Measurements from ENCODE around the gene TTF2.

DNA sequence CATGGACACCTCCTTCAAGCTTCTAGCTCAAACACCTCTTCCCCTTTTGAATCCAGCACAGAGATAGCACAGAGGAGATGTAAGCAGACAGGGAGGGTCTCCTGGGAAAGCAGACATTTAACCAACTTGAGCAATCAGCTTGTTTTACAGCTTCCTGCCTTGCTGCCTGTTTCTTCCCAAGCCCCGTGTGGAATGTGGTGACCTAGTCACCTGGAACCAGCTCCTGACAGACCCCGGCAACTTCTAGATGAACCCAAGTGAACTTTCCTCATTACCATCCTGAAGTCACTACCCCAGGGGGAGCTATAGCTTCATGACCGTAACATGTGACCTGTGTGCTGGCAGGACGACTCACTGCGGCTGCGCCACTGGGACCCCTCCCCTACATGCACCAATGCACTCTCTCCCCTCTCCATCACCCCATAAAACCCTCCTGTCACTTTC, 24.1 kb upstream of the TTF2 start:
- TF ChIP-seq, protein P1, sequence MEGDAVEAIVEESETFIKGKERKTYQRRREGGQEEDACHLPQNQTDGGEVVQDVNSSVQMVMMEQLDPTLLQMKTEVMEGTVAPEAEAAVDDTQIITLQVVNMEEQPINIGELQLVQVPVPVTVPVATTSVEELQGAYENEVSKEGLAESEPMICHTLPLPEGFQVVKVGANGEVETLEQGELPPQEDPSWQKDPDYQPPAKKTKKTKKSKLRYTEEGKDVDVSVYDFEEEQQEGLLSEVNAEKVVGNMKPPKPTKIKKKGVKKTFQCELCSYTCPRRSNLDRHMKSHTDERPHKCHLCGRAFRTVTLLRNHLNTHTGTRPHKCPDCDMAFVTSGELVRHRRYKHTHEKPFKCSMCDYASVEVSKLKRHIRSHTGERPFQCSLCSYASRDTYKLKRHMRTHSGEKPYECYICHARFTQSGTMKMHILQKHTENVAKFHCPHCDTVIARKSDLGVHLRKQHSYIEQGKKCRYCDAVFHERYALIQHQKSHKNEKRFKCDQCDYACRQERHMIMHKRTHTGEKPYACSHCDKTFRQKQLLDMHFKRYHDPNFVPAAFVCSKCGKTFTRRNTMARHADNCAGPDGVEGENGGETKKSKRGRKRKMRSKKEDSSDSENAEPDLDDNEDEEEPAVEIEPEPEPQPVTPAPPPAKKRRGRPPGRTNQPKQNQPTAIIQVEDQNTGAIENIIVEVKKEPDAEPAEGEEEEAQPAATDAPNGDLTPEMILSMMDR (IDR thresholded peaks at IDR 0.05), result no peak
- TF ChIP-seq POLR2A (IDR thresholded peaks at IDR 0.05) (no peak), POLR2AphosphoS5 (IDR thresholded peaks at IDR 0.05) (no peak)
